Vagina (tissue), 2 donors: ENCODE measurements around the gene DUSP23.

Experiments
- POLR2A ChIP-seq, 2 donors: fragments of 450-650 bp; IDR thresholded peaks; one replicate each; pipeline ENCODE4 v1.6.1; 2017; ENCODE audit warnings: antibody characterized with exemption in 2 of 2, mild to moderate bottlenecking in 2 of 2, moderate library complexity in 2 of 2
- POLR2AphosphoS5 ChIP-seq, 2 donors: sonication (generic); formaldehyde crosslinking; IDR thresholded peaks; one replicate each; pipeline ENCODE4 v1.9.0; 2017; ENCODE audit warnings: antibody characterized with exemption in 2 of 2, mild to moderate bottlenecking in 2 of 2, low read depth in 1 of 2; ENCODE audit not compliant: insufficient read depth in 1 of 2
- TF ChIP-seq, protein P1 (sequence below), 3 experiments: fragments of 450-650 bp in 2 of 3; fragments of 200-600 bp in 1 of 3; sonication (generic) in 1 of 3; IDR thresholded peaks; one replicate each; pipeline ENCODE4 v1.5.1; 2017 to 2019; ENCODE audit warnings: antibody characterized with exemption in 3 of 3, mild to moderate bottlenecking in 2 of 3, moderate library complexity in 2 of 3

GRCh38 chr1:159750621-159751020 is 30.1 kb upstream of the DUSP23 start:
- TF ChIP-seq, protein P1, sequence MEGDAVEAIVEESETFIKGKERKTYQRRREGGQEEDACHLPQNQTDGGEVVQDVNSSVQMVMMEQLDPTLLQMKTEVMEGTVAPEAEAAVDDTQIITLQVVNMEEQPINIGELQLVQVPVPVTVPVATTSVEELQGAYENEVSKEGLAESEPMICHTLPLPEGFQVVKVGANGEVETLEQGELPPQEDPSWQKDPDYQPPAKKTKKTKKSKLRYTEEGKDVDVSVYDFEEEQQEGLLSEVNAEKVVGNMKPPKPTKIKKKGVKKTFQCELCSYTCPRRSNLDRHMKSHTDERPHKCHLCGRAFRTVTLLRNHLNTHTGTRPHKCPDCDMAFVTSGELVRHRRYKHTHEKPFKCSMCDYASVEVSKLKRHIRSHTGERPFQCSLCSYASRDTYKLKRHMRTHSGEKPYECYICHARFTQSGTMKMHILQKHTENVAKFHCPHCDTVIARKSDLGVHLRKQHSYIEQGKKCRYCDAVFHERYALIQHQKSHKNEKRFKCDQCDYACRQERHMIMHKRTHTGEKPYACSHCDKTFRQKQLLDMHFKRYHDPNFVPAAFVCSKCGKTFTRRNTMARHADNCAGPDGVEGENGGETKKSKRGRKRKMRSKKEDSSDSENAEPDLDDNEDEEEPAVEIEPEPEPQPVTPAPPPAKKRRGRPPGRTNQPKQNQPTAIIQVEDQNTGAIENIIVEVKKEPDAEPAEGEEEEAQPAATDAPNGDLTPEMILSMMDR (IDR thresholded peaks at IDR 0.05) = no peak
- TF ChIP-seq POLR2A (IDR thresholded peaks at IDR 0.05) (no peak), POLR2AphosphoS5 (IDR thresholded peaks at IDR 0.05; ENCODE audit: insufficient read depth in 1 of 2, low read depth in 1 of 2) (no peak)
